DOHH2 (cell line): ENCODE measurements around the gene MOV10.

Source experiments
- EZH2phosphoT487 ChIP-seq: fragments of 200-600 bp; sonication (generic); IDR thresholded peaks from 2 replicates; pipeline ENCODE4 v1.6.1; 2017; ENCODE audit warnings: borderline replicate concordance, mild to moderate bottlenecking, antibody characterized with exemption, low read length, moderate library complexity, mixed read lengths
- TF ChIP-seq, protein P1 (sequence below): fragments of 200-600 bp; sonication (generic); IDR thresholded peaks from one replicate; pipeline ENCODE4 v1.5.1; 2014; ENCODE audit warnings: antibody characterized with exemption, mild to moderate bottlenecking, low read depth, low read length; ENCODE audit not compliant: poor library complexity, severe bottlenecking

DNA sequence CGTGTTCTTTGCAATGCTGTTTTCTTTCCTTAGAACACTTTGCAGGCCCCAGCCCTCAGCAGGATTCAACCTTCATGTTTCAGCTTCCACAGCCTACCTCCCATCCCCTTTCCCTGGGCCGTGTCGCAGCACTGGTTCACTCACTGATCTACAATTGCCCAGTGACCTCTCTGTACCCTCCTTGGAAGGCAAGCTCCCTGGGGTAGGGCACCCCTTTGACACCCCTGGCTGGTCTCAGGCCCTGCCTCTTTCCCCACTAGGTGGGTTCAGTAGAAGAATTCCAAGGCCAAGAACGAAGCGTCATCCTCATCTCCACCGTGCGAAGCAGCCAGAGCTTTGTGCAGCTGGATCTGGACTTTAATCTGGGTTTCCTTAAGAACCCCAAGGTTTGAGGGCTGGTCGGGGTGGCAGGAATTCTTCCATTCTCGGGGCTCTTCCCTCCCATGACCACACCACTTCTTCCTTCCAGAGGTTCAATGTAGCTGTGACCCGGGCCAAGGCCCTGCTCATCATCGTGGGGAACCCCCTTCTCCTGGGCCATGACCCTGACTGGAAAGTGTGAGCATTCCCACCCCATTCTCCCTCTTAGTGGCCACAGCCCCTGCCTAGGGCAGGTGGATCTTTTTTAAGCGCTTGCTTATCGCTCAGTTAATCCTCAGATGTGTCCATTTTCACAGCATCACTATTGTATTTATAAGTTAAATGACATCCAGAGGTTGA, 25.1 kb downstream of the MOV10 start:
- TF ChIP-seq, protein P1, sequence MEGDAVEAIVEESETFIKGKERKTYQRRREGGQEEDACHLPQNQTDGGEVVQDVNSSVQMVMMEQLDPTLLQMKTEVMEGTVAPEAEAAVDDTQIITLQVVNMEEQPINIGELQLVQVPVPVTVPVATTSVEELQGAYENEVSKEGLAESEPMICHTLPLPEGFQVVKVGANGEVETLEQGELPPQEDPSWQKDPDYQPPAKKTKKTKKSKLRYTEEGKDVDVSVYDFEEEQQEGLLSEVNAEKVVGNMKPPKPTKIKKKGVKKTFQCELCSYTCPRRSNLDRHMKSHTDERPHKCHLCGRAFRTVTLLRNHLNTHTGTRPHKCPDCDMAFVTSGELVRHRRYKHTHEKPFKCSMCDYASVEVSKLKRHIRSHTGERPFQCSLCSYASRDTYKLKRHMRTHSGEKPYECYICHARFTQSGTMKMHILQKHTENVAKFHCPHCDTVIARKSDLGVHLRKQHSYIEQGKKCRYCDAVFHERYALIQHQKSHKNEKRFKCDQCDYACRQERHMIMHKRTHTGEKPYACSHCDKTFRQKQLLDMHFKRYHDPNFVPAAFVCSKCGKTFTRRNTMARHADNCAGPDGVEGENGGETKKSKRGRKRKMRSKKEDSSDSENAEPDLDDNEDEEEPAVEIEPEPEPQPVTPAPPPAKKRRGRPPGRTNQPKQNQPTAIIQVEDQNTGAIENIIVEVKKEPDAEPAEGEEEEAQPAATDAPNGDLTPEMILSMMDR: no peak
- TF ChIP-seq EZH2phosphoT487: no peak
